Colon (tissue), 2 donors: ENCODE measurements around the gene DIS3L2.
"Not testable (repeated sequence)": the region's sequence is repeated elsewhere in the genome, so short reads cannot be mapped to it uniquely, and the experiment has no call there.

ENCODE experiments used
- FAIRE-seq: peaks from 2 replicates; lab custom pipeline; 2012; peaks lifted over from hg19 to GRCh38; lab: Jason Lieb, UNC
- donor health status: control.
- donor health status: control.

The DIS3L2 gene

DNA sequence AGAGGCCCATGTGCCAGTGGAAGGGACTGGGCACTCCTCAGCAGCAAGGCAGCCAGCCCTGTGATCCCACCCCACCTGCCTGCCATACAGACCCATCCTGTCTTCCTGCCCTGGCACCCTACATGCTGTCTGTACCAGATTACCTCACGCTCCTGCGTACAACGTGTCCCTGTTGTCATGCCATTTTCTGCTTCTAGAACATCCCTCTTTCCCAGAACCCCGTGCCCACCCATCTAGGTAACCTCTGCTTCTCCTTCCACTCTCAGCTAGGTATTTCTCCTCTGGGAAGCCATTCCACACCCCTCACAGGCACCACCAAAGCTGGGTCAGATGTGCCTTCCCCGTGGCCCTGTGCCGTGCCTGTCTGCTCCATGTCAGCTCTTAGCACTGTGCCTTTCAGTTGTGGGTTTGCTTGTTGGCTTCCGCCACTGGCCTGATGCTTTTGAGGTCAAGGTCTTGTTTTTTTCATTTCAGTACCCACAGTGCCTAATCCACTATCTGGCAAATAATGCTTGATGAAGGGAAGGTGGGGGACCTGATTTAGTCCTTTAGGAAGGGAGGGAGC lies 345.3 kb downstream of the DIS3L2 start:
- no peak for FAIRE-seq

DNA sequence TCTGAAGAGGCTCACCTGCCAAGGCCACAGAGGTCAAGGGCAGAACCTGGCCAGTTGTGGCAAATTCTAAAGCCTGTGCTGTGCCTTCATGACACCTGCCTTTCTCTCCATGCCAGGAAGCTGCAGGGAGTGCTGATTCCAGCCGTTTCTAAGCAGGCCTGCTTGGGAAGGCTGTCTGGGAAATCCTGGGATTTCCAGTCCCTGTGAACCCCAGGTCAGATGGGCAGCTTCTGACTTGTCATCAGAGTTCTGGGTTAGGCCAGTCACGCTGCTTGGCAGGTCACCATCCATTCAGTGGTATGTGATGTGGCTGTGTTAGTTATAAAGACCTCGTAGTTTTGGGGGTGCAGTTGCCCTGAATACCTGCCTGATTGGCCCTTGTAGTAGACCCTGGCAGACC lies 346.3 kb downstream of the DIS3L2 start:
- FAIRE-seq = no peak

DNA sequence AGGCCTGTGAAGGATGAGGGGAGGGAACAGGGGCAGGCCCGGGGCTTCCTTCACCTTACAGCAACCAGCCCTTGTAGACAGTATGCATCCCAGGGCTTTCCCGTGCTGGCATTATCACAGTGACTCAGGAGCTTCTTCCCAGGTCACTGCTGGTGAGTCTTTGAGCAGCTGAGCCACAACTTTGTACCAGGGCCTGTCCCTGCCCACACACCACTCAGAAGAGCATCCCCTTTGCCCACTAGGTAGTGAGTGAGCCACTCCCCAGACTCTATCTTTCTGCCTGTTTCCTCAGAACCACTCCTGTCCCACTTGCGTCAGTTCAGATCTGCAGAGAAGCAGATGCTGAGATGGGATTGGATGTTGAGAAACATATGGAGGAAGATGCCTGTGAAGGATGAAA lies 347.5 kb downstream of the DIS3L2 start:
- no peak for FAIRE-seq

DNA sequence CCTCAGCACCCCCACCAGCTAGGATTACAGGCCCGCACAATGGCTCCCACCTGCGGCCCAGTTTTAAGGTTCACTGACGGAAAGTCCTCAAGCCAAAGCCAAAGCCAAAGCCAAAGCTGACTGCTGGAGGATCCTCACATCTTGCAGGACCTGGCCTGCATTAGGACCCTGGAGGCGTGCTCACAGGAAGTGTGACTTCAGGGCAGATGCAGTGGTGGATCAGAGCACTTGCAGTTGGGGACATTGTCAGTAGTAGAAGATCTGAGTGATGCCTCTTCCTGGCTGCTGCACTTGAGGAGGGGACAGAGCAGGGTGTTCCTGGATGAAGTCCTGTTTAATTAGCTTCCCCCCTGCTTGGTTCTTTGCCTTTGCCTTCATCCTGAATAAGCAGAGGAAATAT lies 348.1 kb downstream of the DIS3L2 start:
- no peak for FAIRE-seq

DNA sequence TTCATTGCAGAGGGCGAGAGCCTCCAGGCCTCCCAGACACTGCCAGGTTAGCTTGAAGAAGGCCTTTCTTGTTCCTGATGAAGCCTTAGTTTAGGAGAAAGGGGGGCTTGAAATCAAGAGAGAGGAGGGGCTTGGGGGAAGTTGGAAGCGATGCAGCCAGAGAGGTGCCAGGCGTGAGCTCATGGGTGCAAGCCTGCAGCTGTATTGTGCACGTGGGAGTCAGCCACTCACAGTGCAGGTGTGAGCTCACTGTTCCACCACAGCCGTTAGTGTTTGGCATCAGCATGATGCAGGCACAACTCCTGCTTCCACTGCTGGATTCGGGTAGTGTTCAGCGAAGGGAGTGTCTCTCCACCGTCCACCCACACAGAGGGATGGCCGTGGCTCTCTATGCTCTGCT lies 348.6 kb downstream of the DIS3L2 start:
- no peak for FAIRE-seq

DNA sequence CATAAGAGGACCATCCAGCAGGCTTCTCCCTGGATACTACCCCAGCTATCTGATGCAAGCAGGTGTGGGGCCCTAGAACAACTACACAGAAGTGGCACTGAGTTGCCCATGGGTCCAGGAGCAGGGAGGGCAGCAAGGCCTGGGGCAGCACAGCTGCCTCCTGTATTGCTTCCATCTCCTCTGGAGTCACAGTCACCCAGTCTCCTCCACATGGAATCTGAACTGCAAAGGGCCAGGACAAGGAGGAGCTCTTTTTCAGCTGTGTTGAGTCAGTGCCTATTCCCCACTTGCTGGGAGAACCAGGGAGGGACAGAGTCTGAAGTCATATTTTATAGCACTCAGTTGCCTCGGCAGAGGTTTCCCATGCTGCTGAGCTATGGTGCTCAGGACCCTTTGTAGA lies 349.2 kb downstream of the DIS3L2 start:
- FAIRE-seq = no peak

DNA sequence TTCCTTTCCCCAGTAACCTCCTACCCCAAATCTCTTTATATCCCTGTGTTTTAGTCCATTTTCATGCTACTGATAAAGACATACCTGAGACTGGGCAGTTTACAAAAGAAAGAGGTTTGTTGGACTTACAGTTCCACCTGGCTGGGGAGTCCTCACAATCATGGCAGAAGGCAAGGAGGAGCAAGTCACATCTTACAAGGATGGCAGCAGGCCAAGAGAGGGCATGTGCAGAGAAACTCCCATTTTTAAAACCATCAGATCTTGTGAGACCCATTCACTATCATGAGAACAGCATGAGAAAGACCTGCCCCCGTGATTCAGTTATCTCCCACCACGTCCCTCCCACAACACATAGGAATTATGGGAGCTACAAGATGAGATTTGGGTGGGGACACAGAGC lies 352.1 kb downstream of the DIS3L2 start:
- not testable (repeated sequence) for FAIRE-seq

DNA sequence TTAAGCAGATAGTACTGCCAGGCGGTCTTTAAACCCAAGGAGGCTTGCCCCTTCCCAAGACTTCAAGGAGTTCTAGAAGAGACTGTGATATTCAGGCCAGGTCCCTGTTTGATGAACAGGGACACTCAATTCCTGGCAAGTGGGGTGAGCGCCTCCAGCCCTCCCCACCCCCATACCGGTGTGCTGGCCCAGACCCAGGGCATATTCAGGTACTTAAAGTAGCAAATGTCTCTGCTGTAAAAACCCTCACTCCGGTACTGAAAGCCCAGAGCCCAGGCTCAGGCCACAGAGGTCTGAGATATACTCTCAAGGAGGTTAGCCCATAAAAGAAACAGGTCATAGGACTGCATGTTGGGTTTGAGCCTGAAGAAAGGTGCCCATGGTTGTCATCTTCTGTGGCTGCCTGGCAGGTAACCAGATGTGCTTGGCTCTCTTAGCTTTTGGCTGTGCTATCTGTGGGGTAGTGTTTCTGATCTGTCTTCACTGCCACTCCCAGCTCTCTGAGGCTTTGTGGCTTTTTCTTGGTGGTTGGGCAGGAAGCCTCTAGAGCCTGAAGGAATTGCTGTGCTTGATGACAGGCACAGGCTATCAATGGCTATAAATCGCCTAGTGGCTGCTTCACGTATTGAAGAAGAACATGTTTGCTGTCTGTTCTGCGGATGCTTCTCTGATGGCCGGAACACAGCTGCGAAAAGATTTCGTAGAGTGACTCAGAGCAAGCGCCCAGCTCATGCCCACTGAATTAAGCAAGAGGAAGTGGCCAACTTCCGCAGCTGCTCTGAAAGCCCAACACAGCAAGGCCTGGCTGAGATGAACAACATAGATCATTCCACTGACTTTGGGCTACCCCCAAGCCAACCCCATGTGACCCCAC lies 353.8 kb downstream of the DIS3L2 start:
- FAIRE-seq = no peak

DNA sequence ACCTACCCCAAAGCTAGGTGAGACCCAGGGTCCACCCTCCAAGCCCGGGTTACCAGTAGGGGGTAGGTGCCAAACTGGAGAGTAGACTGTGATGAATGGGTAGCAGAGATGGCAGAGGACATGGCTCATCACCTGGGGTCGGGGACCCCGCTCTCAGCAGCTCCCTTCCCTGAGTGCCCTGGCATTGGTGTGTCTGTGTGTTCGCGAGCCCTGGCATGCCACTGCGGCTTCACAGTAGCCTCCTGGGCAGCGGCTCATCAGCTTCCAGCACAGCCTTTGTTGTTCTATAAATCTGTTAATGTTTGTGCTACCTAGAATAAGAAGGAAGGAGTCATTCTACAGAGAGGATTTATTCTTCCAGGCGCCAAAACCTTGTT lies 354.4 kb downstream of the DIS3L2 start:
- no peak for FAIRE-seq

DNA sequence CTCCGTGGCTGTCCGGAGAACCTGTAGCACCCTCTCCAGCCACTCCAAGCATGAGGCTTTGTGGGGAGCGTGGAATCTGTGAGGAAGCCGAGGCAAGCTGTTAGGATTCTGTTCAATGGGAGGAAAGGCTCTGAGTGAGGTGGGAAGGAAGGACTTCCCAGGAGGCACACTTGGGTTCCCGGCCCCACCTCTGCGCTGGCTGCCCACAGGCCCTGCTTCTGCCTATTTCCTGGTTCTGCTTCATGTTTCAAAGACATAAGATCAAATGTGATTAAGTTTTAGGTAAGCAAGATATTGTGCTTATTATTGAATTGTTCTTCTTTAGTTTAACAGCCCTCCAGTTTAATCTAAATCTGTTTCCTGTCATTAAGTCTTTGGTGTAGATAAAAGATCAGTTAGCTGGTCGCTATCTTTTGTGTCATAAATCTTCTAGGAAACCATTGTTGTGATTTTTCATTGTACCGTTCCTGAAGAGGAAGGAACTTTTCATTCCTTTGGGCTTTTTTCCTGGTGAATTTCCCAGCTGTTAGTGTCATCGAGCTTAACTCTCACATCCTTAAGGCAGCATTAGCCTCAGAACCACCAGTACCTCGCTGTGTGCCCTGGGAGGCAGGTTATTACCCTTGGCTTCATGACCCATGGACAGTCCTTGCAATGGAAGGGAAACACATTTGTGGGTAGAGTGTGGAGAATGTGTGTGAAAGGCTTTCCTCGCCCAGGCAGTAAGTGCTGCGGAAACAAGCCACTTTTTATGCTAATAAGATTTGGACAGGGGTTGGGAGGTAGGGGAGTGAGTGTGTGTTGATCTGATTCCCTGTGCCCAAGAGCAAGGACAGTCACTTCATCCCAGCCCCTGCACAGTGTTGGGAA lies 355.2 kb downstream of the DIS3L2 start:
- FAIRE-seq = no peak

DNA sequence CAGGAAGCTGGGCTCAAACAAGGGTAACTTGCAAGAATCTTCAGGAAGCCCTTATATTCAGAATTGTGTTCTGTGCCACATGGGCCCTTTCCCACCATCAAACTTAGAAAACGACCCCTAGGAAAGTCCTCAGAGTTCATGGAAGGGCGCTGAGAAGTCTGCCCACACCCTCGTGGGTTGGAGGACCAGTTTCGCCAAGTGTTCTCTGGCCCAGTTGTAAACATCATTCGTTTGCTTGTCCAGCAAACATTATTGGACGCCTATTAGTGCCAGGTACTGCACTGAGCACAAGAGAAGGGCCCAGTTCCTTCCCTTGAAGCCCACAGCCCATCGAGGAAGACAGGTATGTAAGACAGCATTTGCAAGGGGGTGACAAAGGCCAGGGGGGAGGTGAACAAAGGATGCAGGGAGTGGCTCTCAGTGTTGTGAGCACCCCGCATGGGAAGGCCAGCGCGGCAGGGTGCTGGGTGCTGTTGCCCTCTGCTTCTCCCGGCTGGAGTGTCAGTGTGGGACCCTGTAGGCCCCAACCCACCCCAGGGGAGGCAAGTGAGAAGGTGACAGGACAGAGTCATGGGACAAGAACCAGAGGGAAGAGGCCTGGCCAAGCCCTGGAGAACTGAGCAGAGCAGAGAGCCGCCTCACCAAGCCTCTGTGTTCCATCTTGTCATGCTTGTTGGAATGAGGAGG lies 356.8 kb downstream of the DIS3L2 start:
- FAIRE-seq = no peak

DNA sequence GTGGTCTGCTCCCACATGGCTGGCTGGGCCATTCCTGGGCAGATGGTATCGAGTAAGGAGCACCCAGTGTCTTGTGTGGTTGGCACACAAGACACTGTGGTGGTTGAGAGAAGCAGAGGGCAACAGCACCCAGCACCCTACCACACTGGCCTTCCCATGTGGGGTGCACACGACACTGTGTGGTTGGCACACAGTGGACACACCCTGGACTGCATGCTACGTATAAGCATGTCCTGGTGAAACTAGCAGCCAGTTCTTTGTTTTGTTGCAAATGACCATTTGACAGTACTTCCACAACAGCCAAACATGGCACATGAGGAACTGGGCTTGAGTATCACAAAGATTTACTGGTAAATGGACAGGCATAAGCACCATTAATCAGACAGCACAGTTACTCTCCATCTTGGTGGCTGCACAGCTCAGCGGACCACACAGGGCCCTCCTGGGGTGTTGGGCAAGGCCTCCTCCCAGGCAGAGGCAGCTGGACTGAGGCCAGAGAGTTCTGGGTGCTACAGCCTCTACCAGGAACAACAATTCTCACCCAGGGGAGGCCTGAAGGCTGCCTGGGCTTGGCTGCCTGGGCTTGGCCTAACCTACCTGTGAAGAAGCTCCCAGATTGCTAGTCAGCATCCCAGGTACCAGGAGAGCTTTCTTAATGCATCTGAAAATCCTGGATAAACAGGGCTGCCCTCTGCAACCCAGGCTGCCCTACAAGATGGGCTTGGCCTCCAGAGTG lies 357.7 kb downstream of the DIS3L2 start:
- no peak for FAIRE-seq

DNA sequence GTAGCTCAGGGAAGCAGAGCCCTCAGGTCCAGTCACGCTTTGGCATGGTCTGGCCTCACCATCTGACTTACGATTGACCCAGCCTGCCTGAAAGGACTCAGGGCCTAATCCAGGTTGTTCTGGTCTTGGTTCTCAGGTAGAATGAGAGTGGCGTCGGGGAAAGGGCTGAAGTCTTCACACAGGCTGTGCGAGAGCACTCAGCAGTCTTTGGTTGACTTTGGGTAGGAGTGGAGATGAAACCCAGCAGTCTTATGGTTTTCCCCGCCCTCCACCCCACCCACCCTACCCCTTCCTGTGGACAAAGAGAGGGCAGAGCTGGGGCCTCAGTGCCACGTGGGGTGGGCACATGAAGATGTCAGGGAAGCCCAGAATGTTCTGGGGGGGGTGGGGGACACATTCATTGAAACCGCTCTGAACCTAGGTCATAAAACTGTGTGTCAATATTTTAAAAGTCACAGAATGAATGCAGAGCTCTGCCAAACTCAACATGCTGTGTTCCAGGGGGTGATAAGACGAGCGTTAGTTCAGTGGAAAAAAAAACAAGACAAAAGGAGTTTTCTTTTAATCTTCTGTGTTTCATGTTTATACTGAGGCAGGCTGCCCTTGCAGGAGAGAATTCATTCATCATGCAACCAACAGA lies 358.4 kb downstream of the DIS3L2 start:
- no peak for FAIRE-seq

DNA sequence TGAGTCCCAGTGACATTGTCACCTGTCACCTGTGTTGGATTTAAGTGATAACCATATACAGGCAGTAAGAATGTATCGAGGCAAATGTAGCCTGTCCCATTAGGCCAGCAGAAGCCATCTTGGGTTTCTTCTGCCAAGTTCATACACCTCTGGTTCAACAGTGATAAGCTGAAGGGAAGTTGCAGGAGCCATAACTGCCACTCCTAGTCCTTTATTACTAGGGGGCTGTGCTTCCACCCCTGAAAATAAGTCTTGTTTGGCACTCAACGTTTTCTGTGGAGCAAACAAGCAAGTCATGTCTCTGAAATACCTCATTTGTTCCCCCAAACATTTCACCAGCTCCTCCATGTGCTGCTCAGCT lies 358.9 kb downstream of the DIS3L2 start:
- FAIRE-seq = no peak

DNA sequence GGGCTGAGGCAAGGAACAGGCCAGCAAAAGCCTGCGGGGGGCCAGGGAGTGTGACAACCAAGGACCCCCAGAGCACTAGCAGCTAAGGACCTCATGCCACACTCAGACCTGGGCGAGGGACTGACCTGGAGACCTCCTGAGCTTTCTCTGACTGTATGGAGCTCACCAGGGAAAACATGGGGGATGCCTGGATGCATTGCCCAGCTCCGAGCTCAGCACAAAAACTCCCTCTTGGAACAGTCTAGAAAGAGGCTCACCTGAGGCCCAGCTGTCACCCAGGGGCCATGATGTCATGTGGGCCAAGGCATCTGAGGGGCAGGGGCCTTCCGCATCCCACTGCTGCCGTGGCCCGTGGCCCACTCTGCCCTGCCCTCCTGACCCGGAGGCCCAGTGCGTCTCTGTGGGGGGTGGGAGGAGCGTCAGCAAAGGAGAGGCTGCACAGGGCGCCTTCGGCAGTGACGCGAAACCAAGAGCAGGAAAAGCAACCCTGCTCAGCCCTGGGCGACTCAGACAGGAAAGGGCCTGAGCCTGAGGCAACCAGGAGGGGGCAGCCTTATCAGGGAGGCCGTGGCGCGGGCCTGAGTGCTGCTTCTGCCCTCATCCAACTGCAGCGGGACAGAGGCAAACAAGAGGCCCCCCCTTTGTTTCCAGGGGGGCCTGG lies 359.8 kb downstream of the DIS3L2 start:
- no peak for FAIRE-seq

DNA sequence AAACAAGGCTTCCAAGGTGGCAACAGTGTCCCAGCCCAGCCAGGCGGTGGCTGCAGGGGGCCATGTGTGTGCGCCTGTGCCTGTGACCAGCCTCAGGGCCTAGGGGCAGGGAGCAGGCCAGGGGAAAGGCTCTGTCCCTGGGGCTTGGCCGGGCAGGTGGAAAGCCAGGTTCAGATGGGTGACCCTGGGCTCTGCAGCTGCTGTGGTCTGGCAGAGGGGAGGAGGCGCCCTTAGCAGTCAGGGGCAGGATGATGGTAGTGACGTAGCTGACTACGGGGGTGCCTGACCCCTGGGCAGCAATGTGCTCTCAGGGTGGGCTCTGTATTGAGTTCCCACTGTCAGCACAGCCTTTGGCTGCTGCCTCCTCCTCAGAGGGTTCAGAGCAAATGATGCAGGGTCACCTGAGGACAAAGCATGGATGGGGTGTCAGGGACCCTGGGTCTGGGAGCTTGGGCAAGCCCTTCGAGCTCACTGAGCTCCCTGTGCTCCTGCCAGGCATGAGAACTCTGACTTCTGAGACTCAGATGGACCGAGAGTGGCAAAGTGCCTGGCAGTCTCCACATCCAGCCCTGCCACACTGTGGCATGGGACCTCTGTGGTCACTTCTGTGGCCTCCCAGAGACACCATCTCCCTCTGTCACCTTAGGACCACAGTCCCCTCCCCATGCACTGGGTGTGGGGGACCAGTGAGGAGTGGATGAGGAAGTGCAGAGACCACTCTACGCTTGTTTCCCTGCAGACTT lies 360.5 kb downstream of the DIS3L2 start:
- no peak for FAIRE-seq

DNA sequence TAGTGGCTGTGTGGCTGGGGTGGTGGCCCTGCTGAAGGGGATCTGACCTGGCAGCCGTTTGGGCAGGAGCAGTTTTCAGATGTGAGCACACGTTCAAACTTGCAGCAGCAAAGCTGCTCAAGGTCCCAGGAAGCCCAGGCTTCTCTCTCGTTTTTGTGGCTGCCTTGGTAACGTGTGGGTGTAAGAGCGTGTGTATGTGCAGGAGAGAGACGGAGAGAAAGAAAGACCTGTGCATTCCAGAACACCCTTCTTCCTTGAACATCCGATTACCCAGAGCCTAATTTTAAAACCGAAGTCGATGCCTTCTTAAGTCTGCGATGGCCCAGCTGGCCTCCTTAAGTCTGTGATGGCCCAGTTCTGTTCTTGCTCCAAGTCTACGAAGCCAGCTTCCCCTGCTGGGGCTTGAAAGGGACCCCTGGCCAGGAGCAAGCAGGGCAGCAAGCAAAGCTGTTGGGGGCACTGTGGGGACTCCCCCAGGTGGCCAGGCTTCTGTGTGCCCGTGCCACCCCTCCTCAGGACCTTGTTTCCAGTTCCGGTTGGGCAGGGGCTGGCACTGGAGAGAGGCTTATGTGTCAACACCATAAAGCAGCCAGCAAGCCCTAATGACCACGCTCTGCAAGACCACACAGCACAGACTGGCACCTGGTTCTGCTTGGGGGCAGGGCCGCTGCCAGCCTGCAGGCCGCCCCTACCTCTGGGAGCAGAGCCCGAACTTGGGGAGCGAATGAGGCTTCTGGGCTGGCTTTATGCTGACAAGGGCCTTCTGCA lies 361.2 kb downstream of the DIS3L2 start:
- FAIRE-seq = no peak

DNA sequence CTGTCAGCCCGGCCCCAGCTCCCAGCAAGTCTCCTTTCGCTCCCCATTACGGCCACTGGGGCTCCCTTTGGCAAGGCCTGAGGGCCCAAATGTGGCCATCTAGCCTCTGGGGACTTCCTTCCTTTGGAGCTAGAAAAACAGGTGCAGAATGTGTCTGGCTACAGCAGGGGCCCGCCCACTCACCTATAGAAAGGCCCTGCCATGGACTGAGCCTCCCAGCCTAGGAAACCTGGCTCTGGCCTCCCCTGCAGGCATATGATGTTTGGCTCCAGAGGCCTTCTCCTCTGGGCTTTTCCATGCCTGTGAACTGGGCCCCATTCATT lies 361.8 kb downstream of the DIS3L2 start:
- FAIRE-seq = no peak

DNA sequence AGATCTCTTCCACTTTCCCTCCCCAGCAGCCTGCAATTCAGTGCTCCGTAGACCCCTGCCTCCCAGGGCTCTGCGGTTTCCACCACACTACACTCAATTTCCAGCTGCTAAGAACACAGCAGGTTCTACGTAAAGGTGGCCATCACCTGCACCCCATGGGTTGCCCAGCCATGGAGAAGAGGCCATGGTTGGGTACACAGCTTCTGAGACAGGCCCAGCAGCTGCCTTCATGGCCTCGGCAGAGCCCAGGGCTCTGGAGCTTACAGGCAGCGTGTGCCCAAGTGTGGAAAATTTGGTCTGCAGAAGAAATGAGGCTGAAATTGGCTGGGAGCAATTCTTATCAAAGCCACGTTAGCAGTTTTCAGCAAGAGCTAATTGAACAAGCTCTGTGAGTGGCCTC lies 362.5 kb downstream of the DIS3L2 start:
- FAIRE-seq = not testable (repeated sequence)
